Activated CD8-positive, alpha-beta memory T cell treated with anti-CD3 and anti-CD28 coated beads, Interleukin-2, amount 50 U/mL, for 24 hours (primary cell): ENCODE data around the gene FKBP9.
"Not testable (repeated sequence)": the region's sequence is repeated elsewhere in the genome, so short reads cannot be mapped to it uniquely, and the experiment has no call there.

ENCODE experiments used
- DNase-seq: peaks from one replicate; pipeline ENCODE4 v3.0.0-alpha.2; 2020; ENCODE audit errors: extremely low read depth

Gene FKBP9

DNA sequence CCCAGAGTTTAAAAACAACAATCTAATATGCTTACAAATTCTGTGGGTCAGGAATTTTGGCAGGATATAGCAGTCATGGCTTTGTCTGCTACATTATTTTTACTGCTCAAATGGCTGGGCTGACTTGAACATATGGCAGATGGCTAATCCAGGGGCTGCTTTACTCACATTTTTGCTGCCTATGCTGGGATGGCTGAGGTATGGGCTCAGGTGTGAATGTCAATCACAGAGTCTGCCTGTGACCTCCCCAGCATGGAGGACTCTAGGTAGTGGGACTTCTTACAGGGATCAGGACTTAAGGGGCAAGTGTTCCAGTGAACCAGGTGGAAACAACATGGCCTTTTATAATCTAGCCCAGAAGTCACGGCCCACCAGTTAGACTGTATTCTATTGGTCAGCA, 4.4 kb upstream of the FKBP9 start:
- no peak for DNase-seq

DNA sequence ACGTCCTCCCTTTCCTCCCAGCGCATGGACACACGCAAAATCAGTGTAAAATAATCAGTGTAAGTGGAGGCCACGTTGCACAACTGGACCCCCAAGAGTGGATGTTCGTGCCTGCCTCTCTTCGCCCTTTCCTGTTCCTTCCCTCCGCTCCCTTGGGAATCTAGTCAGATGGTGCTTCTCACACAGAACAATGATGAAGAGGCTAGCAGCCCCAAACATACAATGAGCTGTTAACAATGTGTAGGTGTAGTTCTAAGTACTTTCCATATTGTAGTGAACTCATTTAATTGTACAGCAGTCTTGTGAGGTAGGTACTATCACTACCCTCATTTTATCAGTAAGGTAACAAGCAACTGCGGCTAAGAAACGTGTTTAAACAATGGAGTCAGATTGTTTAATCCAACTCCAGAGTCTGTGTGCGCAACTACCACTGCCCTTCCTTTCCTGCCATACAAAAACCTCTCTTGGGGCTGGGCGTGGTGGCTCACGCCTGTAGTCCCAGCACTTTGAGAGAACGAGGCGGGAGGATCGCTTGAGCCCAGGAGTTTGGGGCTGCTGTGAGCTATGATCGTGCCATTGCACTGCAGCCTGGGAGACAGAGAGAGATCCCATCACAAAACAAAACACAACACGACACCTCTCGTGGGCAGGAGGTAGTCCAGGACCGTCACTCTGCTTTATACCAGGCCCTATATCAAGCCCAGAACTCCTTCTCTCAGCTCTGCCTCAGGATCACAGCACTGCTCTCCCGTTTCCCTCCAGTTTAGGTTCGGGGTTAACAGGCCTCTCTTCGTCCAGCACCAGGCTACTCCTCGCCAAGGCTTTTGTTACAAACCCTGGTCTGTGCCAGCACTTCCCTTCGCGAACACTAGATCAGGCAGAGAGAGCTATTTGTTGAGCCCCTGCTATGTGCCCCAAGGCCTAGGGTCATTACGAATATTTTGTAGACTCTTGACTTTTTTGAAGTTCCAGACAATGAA, 1.1 kb downstream of the FKBP9 start:
- DNase-seq, result no peak

DNA sequence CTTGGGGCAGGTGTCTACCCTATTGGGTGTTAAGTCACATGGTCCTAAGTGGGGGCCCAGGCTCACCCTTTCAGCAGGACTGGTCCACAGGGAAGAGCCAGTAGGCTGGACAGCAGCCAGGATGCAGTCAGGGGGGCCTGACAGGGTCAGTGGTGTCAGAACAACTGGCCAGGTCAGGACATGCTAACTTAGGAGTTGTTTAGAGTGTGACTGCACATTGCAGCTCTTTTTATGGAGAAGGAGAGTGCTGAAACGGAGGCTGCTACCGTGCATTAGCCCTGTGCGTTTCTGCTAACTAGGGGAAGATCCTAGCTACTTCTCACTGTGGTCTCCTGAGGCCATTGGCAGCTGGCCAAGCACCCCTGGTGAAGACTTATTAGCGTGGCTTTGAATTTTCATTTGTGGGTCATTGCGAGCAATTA, 6.7 kb downstream of the FKBP9 start:
- DNase-seq, result not testable (repeated sequence)

DNA sequence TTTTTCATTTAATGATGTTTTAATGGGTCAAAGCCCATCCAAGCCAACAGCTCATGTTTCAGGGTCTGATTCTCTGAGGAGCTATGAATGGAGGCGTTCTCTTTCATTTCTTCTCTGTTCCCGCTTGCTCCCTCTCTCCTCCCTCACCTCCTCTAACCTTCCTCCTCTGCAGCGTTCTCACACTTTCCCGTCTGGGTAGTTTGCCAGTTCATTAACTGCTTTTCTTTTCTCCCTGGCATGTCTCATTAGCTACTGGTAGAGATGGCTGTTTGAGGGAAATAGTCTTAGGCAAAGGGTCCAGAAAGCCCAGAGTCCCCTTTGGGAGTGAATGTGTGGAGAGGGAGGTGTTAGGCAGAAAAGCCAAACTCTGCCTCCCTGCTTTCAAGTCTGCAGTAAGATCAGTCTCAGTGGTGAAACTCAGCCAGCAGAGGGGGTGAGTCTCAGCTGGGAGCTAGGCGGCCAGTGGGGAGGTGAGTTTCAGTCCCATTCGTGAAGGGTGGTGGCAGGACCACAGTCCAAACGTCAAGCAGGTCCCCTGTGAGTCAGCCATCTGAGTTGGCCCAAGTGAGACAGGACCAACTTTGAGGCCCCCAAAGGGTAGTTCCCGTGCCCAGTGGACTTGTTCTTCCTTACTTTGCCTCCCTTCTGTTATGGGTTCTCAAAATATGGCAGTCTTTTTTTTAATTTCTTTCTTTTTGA, 7.4 kb downstream of the FKBP9 start:
- not testable (repeated sequence) for DNase-seq

DNA sequence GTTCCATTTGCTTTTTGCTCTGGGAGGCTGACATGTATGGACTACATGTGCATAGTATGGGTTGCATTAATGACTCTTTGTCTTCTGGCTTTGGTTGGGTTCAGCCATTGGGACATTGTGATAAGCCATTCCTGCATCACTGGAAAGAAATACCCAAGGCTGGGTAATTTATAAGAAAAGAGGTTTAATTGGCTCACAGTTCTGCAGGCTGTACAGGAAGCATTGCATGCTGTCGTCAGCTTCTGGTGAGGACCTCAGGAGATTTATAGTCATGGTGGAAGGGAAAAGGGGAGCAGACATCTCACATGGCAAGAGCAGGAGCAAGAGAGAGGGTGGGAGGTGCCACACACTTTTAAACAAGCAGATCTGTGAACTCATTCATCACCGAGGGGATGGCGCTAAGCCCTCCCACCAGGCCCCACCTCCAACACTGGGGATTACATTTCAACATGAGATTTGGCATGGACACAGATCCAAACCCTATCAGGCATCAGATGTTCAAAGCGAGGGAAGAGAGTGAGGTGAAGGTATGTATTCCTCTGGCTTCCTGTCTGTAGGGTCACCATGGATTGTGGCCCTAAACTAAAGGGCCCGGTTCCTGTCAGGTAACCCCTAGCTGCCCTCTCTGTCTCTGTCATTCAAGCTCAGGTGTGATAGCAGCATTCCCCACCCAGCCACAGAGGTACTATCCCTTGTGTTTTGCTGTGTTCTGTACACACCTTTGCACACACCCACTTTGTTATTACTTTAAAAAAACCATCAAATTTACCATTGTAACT, 9.4 kb downstream of the FKBP9 start:
- not testable (repeated sequence) for DNase-seq

DNA sequence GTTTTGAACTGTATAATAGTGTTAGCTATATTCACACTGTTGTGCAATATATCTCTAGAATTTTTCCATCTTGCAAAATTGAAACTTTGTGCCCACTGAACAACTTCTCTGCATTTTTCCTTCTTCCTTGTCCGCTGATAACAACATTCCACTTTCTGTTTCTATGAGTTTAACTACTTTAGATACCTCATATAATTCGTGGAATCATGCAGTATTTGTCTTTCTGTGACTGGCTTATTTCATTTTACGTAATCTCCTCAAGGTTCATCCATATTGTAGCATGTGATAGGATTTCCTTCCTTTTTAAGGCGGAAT, 10.0 kb downstream of the FKBP9 start:
- not testable (repeated sequence) for DNase-seq

DNA sequence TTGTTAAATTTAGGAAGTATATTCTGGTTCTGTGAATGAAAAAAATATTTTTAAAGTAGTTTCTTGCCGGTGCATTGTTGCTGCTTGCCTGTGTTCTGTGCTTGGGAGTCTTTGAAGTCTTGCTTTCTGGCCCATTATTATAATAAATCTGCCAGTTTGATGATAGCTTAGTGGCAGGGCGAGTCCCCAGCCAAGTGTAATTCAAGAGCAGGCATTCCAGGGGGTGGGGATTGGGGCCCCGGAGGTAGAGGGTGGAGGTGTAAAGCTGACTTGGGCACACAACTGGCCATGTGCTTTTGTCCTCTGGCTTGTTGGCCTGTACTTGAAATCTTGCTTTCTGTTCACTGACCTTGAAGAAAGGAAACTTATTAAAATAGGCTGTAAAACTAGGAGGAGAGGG, 14.7 kb downstream of the FKBP9 start:
- DNase-seq, result not testable (repeated sequence)

DNA sequence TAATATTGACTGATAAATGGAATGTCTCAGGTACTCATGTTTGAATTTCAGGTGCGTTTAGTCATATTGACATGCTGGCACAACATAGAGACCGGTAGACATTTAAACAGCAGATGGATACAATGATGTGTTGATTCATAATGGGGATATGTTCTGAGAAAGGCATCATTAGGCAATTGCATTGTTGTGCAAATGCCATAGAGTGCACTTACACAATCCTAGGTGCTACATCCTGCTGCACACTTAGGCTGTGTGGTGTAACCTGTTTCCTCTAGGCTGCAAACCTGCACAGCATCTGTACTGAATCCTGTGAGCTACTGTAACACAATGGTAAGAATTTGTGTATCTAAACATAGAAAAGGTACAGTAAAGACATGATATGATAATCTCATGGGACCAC, 19.9 kb downstream of the FKBP9 start:
- DNase-seq, result not testable (repeated sequence)

DNA sequence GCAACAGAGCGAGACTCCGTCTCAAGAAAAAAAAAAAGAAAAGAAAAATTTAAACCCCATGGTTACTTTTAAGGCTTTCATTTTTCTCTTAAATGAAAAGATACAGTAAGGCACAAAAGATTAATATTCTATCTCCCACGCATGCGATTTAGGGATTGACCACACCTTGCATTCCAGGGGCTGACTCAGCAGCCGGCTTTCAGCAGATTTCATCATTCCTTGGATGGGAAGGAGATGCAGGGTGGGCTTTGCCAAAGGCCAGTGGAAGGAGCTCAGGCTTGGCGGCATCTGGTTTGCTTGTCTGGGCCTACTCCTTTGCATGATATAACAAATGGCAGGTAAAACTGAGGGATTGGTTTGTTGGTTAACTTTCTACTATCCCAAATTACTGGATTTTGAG, 22.0 kb downstream of the FKBP9 start:
- not testable (repeated sequence) for DNase-seq

DNA sequence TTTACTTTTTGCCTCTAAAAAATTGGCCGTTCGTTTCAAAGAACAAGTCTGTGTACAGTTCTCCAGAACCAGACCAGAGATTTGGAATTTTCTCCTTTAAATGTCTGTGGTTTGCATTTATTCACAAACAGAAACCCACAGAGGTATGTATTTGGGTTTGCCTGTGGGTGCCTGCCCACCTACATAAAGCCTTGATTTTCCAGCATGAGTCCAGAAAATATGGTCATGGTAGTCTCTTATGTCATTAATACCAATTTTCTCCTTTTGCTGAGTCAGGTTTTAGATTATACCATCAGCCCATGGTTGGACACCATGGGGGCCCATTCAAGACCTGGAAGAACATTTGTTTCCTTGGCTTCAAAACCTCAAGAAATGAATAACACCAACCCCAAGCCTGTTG, 22.7 kb downstream of the FKBP9 start:
- not testable (repeated sequence) for DNase-seq

DNA sequence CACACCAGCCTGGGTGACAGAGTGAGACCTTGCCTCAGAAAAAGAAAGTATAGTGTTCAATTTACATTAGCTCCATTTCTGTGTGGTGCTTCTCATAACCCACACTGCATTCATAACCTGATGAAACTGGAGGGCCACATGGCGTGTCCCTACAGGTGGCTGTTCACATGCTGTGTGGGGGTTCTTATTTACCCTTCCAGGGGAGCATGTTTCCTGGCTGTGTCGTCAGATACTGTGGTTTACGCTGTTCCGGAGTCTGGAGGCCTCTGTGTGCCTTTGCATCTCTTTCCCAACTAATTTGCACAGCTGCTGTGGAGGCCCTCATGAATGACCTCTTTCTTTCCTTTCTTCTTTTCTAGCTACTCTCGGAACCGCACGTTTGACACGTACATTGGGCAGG, 30.9 kb downstream of the FKBP9 start:
- DNase-seq, result not testable (repeated sequence)

DNA sequence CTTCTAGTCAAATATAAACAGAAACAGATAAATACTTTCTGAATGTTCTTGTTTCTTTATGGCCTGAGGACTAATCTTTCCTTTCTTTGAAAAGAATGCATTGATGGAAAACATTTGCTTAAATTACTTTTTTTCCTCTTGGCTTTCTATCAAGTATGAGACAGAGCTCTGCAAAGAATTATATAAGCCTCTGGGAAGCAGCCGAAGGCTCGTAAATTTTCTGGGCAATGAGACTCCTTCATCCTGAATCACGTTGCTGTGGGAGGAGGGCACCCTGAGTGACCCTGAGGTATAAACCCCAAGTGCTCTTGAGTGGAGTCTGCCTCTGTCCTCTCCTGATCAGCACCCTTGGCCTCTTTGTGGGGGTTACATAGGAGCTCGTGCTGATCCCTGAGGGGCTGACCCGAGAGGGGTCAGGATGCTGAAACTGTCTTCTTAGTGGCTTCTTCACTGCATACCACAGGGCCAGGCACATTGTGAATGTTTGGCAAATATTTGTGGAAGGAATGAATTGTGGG, 33.9 kb downstream of the FKBP9 start:
- DNase-seq, result not testable (repeated sequence)

DNA sequence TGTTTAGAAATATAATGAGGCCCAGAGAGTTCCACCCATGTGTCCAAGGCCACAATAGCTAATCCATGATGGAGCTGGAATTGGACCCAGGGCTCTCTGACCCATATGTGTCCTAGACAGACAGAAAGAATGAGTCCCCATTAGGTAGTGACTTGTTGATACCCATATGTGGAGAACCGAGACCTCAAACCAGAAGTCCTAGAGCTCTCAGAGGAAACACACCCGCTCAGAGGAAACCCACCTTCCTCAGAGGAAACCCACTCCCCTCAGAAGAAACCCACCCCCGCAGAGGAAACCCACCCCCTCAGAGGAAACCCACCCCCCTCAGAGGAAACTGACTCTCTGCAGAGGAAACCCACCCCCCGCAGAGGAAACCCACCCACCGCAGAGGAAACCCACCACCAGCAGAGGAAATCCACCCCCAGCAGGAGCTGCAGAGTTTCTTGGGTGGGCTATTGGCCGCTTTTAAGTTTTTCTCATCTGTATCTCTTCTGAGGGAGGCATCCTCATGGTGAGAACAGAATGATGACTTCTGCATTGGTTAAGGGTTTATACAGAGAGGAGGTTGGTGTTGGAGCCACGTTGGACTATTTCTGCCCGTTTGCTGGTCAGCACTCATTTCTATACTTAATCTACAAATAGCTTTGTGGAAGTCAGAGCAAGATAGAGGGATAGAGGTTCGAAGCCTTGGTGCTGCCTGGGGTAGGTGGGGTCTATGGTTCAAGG, 34.9 kb downstream of the FKBP9 start:
- DNase-seq, result not testable (repeated sequence)

DNA sequence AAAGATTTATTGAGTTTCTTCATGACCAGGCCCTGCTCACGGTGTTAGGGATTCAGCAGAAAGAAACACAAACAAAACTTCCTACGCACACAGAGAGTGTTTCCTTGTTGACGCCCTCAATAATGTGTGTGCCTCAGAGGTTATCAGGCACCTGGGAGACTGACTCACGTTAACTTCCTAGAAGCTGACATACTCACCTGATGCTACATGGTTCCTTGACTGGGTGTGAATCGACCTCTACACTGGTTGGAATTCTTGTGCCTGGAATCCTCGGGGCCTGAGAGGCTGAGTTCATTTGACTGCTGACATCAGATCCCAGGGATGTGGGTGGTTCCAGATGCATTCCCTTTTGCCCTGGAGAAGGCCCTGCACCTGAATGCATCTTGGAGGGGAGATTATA, 35.5 kb downstream of the FKBP9 start:
- not testable (repeated sequence) for DNase-seq

DNA sequence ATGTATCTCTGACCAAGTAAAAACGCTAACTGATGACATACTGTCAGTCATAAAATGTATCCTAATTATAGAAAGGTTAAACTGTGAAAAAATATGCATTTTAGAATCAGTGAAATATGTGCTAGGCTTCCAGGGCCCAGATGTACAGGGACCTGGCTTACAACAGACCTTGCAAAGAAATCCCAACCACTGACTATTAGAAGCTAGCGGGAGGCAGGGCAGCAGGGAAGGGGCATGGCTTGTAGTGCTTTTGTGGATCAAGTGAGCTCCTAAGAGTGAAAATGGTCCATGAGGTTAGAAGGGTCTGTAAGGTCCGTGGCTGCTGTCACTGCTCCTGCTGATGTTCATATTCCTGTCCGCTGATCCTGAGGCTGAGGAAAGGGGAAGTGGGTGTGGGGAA, 40.7 kb downstream of the FKBP9 start:
- not testable (repeated sequence) for DNase-seq

DNA sequence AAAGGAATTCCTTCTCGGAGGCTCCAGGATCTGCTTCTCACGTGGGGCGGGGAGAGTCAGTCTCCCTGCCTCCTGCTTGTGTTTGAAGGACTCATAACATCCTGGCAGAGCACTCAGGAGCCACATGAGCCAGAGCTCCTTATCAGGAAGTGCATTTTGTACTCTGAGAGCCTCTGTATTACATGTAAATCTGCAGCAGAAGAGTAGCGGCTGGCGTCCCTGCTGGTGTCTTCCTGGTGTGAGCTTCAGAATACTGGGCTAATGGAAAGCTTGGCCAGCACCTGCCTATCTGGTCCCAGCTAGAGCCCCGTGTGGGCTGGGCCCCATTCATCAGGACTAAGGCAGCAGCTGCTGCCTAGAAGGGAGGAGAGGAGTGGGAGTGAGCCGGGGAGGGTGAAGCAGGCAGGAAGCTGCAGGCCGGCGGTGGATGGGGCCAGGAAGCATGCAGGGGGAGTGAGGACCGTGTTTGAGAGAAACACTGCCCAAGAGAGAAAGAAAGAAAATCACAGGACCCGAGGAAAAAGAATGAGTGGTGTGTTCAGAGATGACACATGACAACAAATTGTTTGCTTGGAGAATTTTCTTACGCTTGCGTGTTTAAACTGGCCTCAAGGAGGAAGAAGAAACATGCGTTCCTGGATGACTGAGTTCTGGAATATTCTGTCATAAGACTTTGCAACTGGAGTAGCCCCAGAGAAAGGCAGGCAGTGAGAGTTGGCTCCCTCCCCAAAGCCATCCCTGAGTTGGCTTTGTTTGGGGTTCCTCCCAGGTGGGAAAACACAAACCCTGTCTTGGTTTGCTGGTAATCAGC, 41.3 kb downstream of the FKBP9 start:
- DNase-seq, result not testable (repeated sequence)

DNA sequence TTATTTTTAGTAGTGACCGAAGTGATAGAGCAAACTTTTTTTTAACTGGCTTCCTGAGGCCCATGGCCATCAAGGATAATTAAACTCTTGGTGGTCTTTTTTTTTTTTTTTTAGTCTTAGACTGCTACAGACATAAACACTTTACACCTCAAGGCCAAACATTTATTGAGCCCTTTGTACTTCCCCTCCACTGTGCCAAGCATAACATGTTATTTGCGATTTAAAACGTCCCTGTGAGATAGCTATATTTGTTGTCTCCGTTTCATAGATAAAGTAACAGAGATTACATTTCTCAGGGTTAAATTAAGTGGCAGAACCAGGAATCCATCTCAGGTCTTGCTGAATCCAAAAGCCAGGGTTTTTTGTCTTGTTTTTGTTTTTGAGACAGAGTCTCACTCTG, 42.1 kb downstream of the FKBP9 start:
- not testable (repeated sequence) for DNase-seq

DNA sequence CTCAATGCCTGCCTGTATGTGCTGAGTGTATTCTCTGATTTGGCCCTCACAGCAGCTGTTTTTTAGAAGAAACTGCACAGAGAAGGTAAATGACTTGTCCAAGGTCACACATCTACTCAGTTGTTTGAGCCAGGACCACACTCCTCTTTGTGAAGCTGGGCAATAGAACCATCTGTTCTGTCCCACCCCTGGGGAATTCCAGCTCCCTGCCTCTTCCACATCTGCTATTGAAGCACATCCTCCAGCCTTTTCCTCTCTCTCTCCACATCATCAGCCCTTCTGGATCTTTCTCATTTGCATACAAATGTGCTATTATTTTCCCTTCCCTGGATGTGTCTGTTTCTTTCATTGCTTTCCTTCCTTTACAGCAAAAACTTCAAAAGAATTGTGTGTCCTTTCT, 45.9 kb downstream of the FKBP9 start:
- not testable (repeated sequence) for DNase-seq

DNA sequence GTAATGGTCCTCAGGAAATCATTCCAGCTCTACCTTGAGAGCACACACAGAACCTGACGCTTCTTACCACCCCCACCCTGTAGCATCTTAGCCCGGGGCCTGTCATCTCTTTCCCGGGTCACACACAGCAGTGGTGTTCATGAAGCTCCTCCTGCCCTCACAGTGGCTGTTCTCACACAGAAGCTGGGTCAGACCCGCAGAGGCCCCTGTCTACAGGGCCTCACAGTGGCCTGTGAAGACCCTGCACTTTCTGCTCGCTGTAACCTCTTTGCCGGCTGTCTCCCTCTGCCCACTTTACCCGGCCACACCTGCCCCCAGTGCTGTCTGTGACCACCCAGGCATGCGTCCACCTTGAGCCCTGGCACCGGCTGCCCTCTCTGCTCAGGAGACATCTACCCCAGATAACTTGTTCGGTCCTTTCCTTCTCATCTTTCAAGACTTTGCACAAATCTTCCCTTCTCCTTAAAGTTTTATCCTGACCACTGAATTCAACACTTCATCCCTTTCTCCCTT, 46.9 kb downstream of the FKBP9 start:
- not testable (repeated sequence) for DNase-seq

DNA sequence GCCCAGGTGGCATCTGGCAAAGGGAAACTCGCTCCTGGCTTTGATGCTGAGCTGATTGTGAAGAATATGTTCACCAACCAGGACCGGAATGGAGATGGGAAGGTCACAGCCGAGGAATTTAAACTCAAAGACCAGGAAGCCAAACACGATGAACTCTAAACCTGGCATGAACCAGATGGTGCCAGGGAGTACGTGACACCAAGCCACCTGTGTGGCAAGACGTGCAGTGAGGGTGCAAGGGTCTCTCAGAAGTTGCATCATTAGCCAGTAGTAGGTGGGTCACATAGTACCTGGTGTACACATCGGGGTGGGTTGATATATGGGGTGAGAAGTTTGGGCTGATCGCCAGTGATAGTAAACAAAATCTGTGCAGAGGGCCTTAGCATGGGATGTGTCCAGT, 48.0 kb downstream of the FKBP9 start:
- DNase-seq, result not testable (repeated sequence)
